ENCODE data around the gene CYB5D1.

CYB5D1 gene

GRCh38 chr17:7841915-7842379, 15.9 kb upstream of the CYB5D1 start:
- TF ChIP-seq EZH2phosphoT487 (conservative IDR thresholded peaks at IDR 0.05; ENCODE audit: low read length) = no peak
- TF ChIP-seq, protein P1, sequence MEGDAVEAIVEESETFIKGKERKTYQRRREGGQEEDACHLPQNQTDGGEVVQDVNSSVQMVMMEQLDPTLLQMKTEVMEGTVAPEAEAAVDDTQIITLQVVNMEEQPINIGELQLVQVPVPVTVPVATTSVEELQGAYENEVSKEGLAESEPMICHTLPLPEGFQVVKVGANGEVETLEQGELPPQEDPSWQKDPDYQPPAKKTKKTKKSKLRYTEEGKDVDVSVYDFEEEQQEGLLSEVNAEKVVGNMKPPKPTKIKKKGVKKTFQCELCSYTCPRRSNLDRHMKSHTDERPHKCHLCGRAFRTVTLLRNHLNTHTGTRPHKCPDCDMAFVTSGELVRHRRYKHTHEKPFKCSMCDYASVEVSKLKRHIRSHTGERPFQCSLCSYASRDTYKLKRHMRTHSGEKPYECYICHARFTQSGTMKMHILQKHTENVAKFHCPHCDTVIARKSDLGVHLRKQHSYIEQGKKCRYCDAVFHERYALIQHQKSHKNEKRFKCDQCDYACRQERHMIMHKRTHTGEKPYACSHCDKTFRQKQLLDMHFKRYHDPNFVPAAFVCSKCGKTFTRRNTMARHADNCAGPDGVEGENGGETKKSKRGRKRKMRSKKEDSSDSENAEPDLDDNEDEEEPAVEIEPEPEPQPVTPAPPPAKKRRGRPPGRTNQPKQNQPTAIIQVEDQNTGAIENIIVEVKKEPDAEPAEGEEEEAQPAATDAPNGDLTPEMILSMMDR (IDR thresholded peaks at IDR 0.05; ENCODE audit: insufficient read depth, low read length, poor library complexity, severe bottlenecking) = no peak
- Histone ChIP-seq H4K20me1 (ENCODE audit: low read depth, low read length) (no peaks in the 10 kb centered on the region), H2AFZ (ENCODE audit: low read depth, low read length, severe bottlenecking) (no peak overlapping the region), H3K4me2 (ENCODE audit: low read depth, low read length, poor library complexity, severe bottlenecking) (peak overlapping the region; percentile 92), H3K9ac (ENCODE audit: low read length) (peak overlapping the region; percentile 80), H3F3A (ENCODE audit: insufficient read depth) (peaks cover 49% of the 10 kb centered on the region), H3K9me3 (ENCODE audit: insufficient read depth, low read length) (no peaks in the 10 kb centered on the region), H3K27me3 (ENCODE audit: low read length) (no peaks in the 10 kb centered on the region), H3K9me2 (replicated peaks; ENCODE audit: insufficient read depth, low read length) (no peaks in the 10 kb centered on the region), H3K36me3 (ENCODE audit: low read length) (no peaks in the 10 kb centered on the region), H3K4me3 (ENCODE audit: insufficient read depth, low read length, poor library complexity, severe bottlenecking) (peak overlapping the region; percentile 76), H3K27ac (ENCODE audit: low read depth, low read length) (peak overlapping the region; percentile 94), H3K79me2 (ENCODE audit: insufficient read depth, low read length) (peaks cover 17% of the 10 kb centered on the region; the same call in 1 of the 2 replicates)

DNA sequence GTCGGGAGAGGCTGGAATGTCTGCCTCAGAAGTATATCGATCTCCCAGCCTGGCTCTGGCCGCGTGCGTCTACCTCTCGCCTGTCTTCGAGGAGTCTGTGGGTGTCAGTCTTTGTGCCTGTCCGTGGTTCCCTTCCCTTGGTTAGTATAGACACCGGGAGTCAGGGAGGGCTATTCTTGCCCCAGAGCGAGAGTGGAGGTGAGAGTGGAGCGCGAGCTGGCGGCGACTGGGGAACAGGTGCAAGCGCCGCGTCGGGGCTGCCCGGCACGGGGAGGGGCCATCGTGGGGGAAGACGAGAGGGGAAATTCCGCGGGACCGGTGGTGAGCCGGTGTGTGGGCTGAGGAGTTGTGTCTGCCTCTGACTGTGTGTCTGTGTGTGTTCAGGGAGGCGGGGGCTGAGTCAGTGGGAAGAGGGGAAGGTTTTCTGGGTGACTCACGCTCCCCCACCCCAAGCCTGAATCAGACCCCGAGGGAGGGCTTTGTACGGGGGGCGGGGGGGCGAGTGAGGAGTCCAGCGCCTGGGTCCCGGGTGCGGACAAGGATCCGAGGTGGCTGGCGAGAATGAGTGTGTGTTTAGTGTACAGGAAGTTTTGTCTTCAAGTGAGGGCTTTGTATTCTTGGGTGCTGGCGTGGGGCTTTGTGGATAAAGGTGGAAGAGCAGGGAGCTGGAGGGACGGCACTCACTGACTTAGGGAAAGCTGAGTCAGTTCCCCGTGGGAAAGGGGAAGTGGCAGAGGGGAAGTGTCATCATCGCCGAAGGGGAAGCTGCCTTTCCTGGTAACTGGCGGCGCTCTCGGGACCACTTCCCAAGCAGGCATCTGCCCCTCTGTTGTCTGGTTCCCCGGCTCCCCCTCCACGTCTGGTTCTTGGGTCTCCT, 15.2 kb upstream of the CYB5D1 start:
- no peaks in the 10 kb centered on the region for H3K27me3 ChIP-seq (ENCODE audit: low read length)
- no peaks in the 10 kb centered on the region for H3K9me2 ChIP-seq (replicated peaks; ENCODE audit: insufficient read depth, low read length)
- H3K4me3 ChIP-seq (ENCODE audit: insufficient read depth, low read length, poor library complexity, severe bottlenecking) = peak overlapping the region; percentile 76
- H3K9ac ChIP-seq (ENCODE audit: low read length) = peak overlapping the region; percentile 80
- peaks cover 42% of the 10 kb centered on the region for H3F3A ChIP-seq (ENCODE audit: insufficient read depth)
- H3K9me3 ChIP-seq (ENCODE audit: insufficient read depth, low read length) = no peaks in the 10 kb centered on the region
- no peaks in the 10 kb centered on the region for H4K20me1 ChIP-seq (ENCODE audit: low read depth, low read length)
- no peak overlapping the region for H2AFZ ChIP-seq (ENCODE audit: low read depth, low read length, severe bottlenecking)
- H3K27ac ChIP-seq (ENCODE audit: low read depth, low read length) = peak overlapping the region; percentile 94
- peaks cover 17% of the 10 kb centered on the region; the same call in 1 of the 2 replicates for H3K79me2 ChIP-seq (ENCODE audit: insufficient read depth, low read length)
- H3K36me3 ChIP-seq (ENCODE audit: low read length) = no peaks in the 10 kb centered on the region
- TF ChIP-seq EZH2phosphoT487 (conservative IDR thresholded peaks at IDR 0.05; ENCODE audit: low read length) = no peak
- TF ChIP-seq, protein P1 (IDR thresholded peaks at IDR 0.05; ENCODE audit: insufficient read depth, low read length, poor library complexity, severe bottlenecking) = no peak
- H3K4me2 ChIP-seq (ENCODE audit: low read depth, low read length, poor library complexity, severe bottlenecking) = peak overlapping the region; percentile 92

GRCh38 chr17:7843257-7843535, 14.6 kb upstream of the CYB5D1 start:
- peaks cover 17% of the 10 kb centered on the region; the same call in 1 of the 2 replicates for H3K79me2 ChIP-seq (ENCODE audit: insufficient read depth, low read length)
- peak overlapping the region; percentile 92 for H3K4me2 ChIP-seq (ENCODE audit: low read depth, low read length, poor library complexity, severe bottlenecking)
- H3K9me2 ChIP-seq (replicated peaks; ENCODE audit: insufficient read depth, low read length) = no peaks in the 10 kb centered on the region
- TF ChIP-seq EZH2phosphoT487 (conservative IDR thresholded peaks at IDR 0.05; ENCODE audit: low read length) = no peak
- TF ChIP-seq, protein P1 (IDR thresholded peaks at IDR 0.05; ENCODE audit: insufficient read depth, low read length, poor library complexity, severe bottlenecking) = no peak
- H3K4me3 ChIP-seq (ENCODE audit: insufficient read depth, low read length, poor library complexity, severe bottlenecking) = peak overlapping the region; percentile 76
- H3K9me3 ChIP-seq (ENCODE audit: insufficient read depth, low read length) = no peaks in the 10 kb centered on the region
- no peaks in the 10 kb centered on the region for H3K27me3 ChIP-seq (ENCODE audit: low read length)
- peaks cover 39% of the 10 kb centered on the region for H3F3A ChIP-seq (ENCODE audit: insufficient read depth)
- no peaks in the 10 kb centered on the region for H3K36me3 ChIP-seq (ENCODE audit: low read length)
- no peak overlapping the region for H2AFZ ChIP-seq (ENCODE audit: low read depth, low read length, severe bottlenecking)
- H4K20me1 ChIP-seq (ENCODE audit: low read depth, low read length) = no peaks in the 10 kb centered on the region
- peak overlapping the region; percentile 80 for H3K9ac ChIP-seq (ENCODE audit: low read length)
- H3K27ac ChIP-seq (ENCODE audit: low read depth, low read length) = peak overlapping the region; percentile 94
